ENCODE data around the gene PIGC. TPM values are rescaled to one million over a fixed set of nuclear protein-coding genes. Genes with fewer than 3 reads are reported as not detected.

PIGC gene
- total and polyA plus RNA-seq, 4 donors, result 8.6 to 18.4 (median 13.2) TPM

DNA sequence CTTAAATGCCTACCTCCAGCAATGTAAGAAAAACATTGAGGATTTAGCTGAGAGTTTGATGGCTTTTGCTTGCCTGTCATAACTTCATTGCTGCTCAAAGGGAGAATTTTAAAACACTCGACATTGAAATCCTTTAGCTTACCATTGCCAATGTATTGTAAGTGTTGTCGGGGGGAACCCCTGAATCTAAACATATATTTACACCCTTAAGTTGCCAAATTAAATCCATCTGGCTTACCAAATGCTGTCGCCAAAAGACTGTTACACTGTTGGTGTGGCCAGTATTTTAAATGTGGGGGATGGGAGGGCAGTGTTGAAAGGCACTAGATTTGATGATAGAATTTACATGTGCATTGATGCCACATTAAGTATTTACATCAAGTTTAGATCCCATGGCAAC, 48.3 kb downstream of the PIGC start (continued):
- TF ChIP-seq, protein P1, sequence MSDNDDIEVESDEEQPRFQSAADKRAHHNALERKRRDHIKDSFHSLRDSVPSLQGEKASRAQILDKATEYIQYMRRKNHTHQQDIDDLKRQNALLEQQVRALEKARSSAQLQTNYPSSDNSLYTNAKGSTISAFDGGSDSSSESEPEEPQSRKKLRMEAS (IDR thresholded peaks at IDR 0.05), result no peak
- TF ChIP-seq YY1 (IDR thresholded peaks at IDR 0.05) (no peak), CTCF (IDR thresholded peaks at IDR 0.05; ENCODE audit: low read depth, low read length, missing input control) (no peak)
- TF ChIP-seq, protein P2, sequence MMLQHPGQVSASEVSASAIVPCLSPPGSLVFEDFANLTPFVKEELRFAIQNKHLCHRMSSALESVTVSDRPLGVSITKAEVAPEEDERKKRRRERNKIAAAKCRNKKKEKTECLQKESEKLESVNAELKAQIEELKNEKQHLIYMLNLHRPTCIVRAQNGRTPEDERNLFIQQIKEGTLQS (IDR thresholded peaks at IDR 0.05), result no peak

GRCh38 chr1:172394811-172395210, 49.1 kb downstream of the PIGC start:
- DNase-seq (ENCODE audit: low spot score), result no peak
- Histone ChIP-seq H3K4me1 (ENCODE audit: control insufficient read depth in 4 of 4, insufficient read depth in 4 of 4, low read length in 3 of 4) (peaks cover 0 to 5% (median 0%) of the 10 kb centered on the region in 4 donors), H3K27ac (ENCODE audit: low read depth in 1 of 2, low read length in 2 of 2) (no peak overlapping the region), H3K9me3 (ENCODE audit: control insufficient read depth in 4 of 4, low read length in 3 of 4) (no peaks in the 10 kb centered on the region), H3K36me3 (ENCODE audit: control insufficient read depth in 4 of 4, insufficient read depth in 3 of 4, low read depth in 1 of 4, low read length in 3 of 4) (no peaks in the 10 kb centered on the region), H3K4me3 (ENCODE audit: low read depth in 1 of 3, low read length in 3 of 3) (no peak overlapping the region), H3K9ac (ENCODE audit: low read depth in 1 of 2, low read length in 2 of 2) (no peak overlapping the region), H3K27me3 (ENCODE audit: control insufficient read depth in 4 of 4, insufficient read depth in 4 of 4, low read length in 3 of 4) (no peaks in the 10 kb centered on the region)
- WGBS, result 91% methylated on average over 5 of the region's 5 CpGs
- TF ChIP-seq NR2F2 (IDR thresholded peaks at IDR 0.05), result no peak
- TF ChIP-seq, protein P1 (IDR thresholded peaks at IDR 0.05), result no peak
- TF ChIP-seq, protein P2 (IDR thresholded peaks at IDR 0.05), result no peak
- no peak for TF ChIP-seq REST (IDR thresholded peaks at IDR 0.05)
- TF ChIP-seq FOXA1 (IDR thresholded peaks at IDR 0.05), result no peak
- TF ChIP-seq FOXA2 (IDR thresholded peaks at IDR 0.05), result no peak
- TF ChIP-seq TAF1 (conservative IDR thresholded peaks at IDR 0.05), result no peak
- TF ChIP-seq HNF4A (conservative IDR thresholded peaks at IDR 0.05), result no peak
- no peak for TF ChIP-seq CTCF (IDR thresholded peaks at IDR 0.05; ENCODE audit: low read depth, low read length, missing input control)
- TF ChIP-seq, protein P3, sequence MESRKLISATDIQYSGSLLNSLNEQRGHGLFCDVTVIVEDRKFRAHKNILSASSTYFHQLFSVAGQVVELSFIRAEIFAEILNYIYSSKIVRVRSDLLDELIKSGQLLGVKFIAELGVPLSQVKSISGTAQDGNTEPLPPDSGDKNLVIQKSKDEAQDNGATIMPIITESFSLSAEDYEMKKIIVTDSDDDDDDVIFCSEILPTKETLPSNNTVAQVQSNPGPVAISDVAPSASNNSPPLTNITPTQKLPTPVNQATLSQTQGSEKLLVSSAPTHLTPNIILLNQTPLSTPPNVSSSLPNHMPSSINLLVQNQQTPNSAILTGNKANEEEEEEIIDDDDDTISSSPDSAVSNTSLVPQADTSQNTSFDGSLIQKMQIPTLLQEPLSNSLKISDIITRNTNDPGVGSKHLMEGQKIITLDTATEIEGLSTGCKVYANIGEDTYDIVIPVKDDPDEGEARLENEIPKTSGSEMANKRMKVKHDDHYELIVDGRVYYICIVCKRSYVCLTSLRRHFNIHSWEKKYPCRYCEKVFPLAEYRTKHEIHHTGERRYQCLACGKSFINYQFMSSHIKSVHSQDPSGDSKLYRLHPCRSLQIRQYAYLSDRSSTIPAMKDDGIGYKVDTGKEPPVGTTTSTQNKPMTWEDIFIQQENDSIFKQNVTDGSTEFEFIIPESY (IDR thresholded peaks at IDR 0.05), result no peak
- no peak for TF ChIP-seq YY1 (IDR thresholded peaks at IDR 0.05)
- TF ChIP-seq EGR1 (IDR thresholded peaks at IDR 0.05; ENCODE audit: low read depth in 2 of 2), result no peak

Measured in liver (tissue), 9 donors.